Activated T-helper 2 cell treated with anti-CD3 and anti-CD28 coated beads, Interferon-gamma antibody, Interleukin-2, Interleukin-4, amounts not matched to agents 10 μg/mL and 5 μg/mL and 100 μg/mL, durations not matched to agents 14 hours and 24 hours and 36 hours (primary cell): Measurements from ENCODE around the gene CKB. TPM values are rescaled to one million over a fixed set of nuclear protein-coding genes. Genes with fewer than 3 reads are reported as not detected.

ENCODE experiments used
- DNase-seq: peaks from one replicate; pipeline ENCODE4 v3.0.0; 2021; ENCODE audit warnings: low spot score
- H3K27ac Mint-ChIP-seq: one replicate; pipeline ENCODE4 v1.8.0; 2021; ENCODE audit warnings: mixed read lengths
- H3K27me3 Mint-ChIP-seq: one replicate; pipeline ENCODE4 v1.8.0; 2021; ENCODE audit warnings: low read depth, mixed read lengths
- H3K36me3 Mint-ChIP-seq: one replicate; pipeline ENCODE4 v1.8.0; 2021; ENCODE audit warnings: low read depth, mixed read lengths
- H3K4me1 Mint-ChIP-seq: one replicate; pipeline ENCODE4 v1.8.0; 2021; ENCODE audit warnings: low read depth, mixed read lengths
- H3K4me3 Mint-ChIP-seq: one replicate; pipeline ENCODE4 v1.8.0; 2021; ENCODE audit warnings: low read depth, mild to moderate bottlenecking, moderate library complexity, mixed read lengths
- H3K9me3 Mint-ChIP-seq: one replicate; pipeline ENCODE4 v1.8.0; 2021; ENCODE audit warnings: mixed read lengths
- intact Hi-C: fragments of 100-400 bp; cut with micrococcal nuclease; formaldehyde crosslinking; loops from one replicate; pipeline ENCODE4 v1.15.1; 2023
- total RNA-seq: library from RNA; stranded (reverse); gene quantifications from 2 replicates; pipeline ENCODE4 v1.2.3, GENCODE V29; 2022

CKB gene
- total RNA-seq, 1 donor from 2014 or later, result 15.3 TPM

- no peak for DNase-seq
- H3K27ac Mint-ChIP-seq, result no peak overlapping the region
- intact Hi-C loops, result no loop called here
- no peaks in the 10 kb centered on the region for H3K4me1 Mint-ChIP-seq
- no peaks in the 10 kb centered on the region for H3K27me3 Mint-ChIP-seq
- H3K4me3 Mint-ChIP-seq, result no peak overlapping the region
- no peaks in the 10 kb centered on the region for H3K36me3 Mint-ChIP-seq
- no peaks in the 10 kb centered on the region for H3K9me3 Mint-ChIP-seq
Observed at GRCh38 chr14:103538291-103539055, 15.8 kb upstream of the CKB start.

- intact Hi-C loops, result no loop called here
- no peak overlapping the region for H3K4me3 Mint-ChIP-seq
- no peak for DNase-seq
- no peaks in the 10 kb centered on the region for H3K9me3 Mint-ChIP-seq
- H3K27ac Mint-ChIP-seq, result no peak overlapping the region
- H3K36me3 Mint-ChIP-seq, result no peaks in the 10 kb centered on the region
- H3K27me3 Mint-ChIP-seq, result no peaks in the 10 kb centered on the region
- H3K4me1 Mint-ChIP-seq, result no peaks in the 10 kb centered on the region
Observed at GRCh38 chr14:103537175-103537990, 14.8 kb upstream of the CKB start.

- Mint-ChIP-seq H3K4me3 (no peak overlapping the region), H3K27ac (no peak overlapping the region), H3K36me3 (no peaks in the 10 kb centered on the region), H3K27me3 (no peaks in the 10 kb centered on the region), H3K4me1 (no peaks in the 10 kb centered on the region), H3K9me3 (no peaks in the 10 kb centered on the region)
- intact Hi-C loops, result no loop called here
- DNase-seq, result no peak
Observed at GRCh38 chr14:103536693-103537092, 14.1 kb upstream of the CKB start.

GRCh38 chr14:103535891-103536565 lies 13.4 kb upstream of the CKB start:
- no peaks in the 10 kb centered on the region for H3K27me3 Mint-ChIP-seq
- H3K9me3 Mint-ChIP-seq, result no peaks in the 10 kb centered on the region
- H3K4me1 Mint-ChIP-seq, result peaks cover 2% of the 10 kb centered on the region
- no peak overlapping the region for H3K27ac Mint-ChIP-seq
- no peak overlapping the region for H3K4me3 Mint-ChIP-seq
- DNase-seq, result no peak
- no peaks in the 10 kb centered on the region for H3K36me3 Mint-ChIP-seq
- intact Hi-C loops, result no loop called here

- Mint-ChIP-seq H3K4me3 (no peak overlapping the region), H3K27me3 (no peaks in the 10 kb centered on the region), H3K4me1 (peaks cover 3% of the 10 kb centered on the region), H3K27ac (no peak overlapping the region), H3K36me3 (peaks cover 4% of the 10 kb centered on the region), H3K9me3 (no peaks in the 10 kb centered on the region)
- no peak for DNase-seq
- intact Hi-C loops, result no loop called here
Observed at GRCh38 chr14:103535081-103535890, 12.7 kb upstream of the CKB start.

GRCh38 chr14:103534576-103535061 lies 12.0 kb upstream of the CKB start:
- no peak for DNase-seq
- Mint-ChIP-seq H3K9me3 (no peaks in the 10 kb centered on the region), H3K36me3 (peaks cover 5% of the 10 kb centered on the region), H3K27me3 (no peaks in the 10 kb centered on the region), H3K27ac (no peak overlapping the region), H3K4me3 (no peak overlapping the region), H3K4me1 (peaks cover 6% of the 10 kb centered on the region)
- intact Hi-C loops, result no loop called here

GRCh38 chr14:103533999-103534575 lies 11.5 kb upstream of the CKB start:
- no peak overlapping the region for H3K27ac Mint-ChIP-seq
- no peaks in the 10 kb centered on the region for H3K9me3 Mint-ChIP-seq
- H3K27me3 Mint-ChIP-seq, result no peaks in the 10 kb centered on the region
- H3K4me1 Mint-ChIP-seq, result peaks cover 6% of the 10 kb centered on the region
- intact Hi-C loops, result no loop called here
- no peak overlapping the region for H3K4me3 Mint-ChIP-seq
- H3K36me3 Mint-ChIP-seq, result peaks cover 8% of the 10 kb centered on the region
- no peak for DNase-seq

GRCh38 chr14:103533137-103533998 lies 10.7 kb upstream of the CKB start:
- peaks cover 8% of the 10 kb centered on the region for H3K36me3 Mint-ChIP-seq
- intact Hi-C loops, result no loop called here
- H3K9me3 Mint-ChIP-seq, result no peaks in the 10 kb centered on the region
- DNase-seq, result no peak
- no peaks in the 10 kb centered on the region for H3K27me3 Mint-ChIP-seq
- no peak overlapping the region for H3K4me3 Mint-ChIP-seq
- H3K4me1 Mint-ChIP-seq, result peaks cover 6% of the 10 kb centered on the region
- H3K27ac Mint-ChIP-seq, result no peak overlapping the region

GRCh38 chr14:103532216-103533136 lies 9.8 kb upstream of the CKB start:
- peaks cover 8% of the 10 kb centered on the region for H3K4me1 Mint-ChIP-seq
- intact Hi-C loops, result no loop called here
- no peak overlapping the region for H3K4me3 Mint-ChIP-seq
- no peaks in the 10 kb centered on the region for H3K9me3 Mint-ChIP-seq
- peaks cover 8% of the 10 kb centered on the region for H3K36me3 Mint-ChIP-seq
- no peak overlapping the region for H3K27ac Mint-ChIP-seq
- no peak for DNase-seq
- no peaks in the 10 kb centered on the region for H3K27me3 Mint-ChIP-seq

- Mint-ChIP-seq H3K27me3 (no peaks in the 10 kb centered on the region), H3K4me3 (no peak overlapping the region), H3K27ac (no peak overlapping the region), H3K36me3 (peaks cover 8% of the 10 kb centered on the region), H3K4me1 (peaks cover 14% of the 10 kb centered on the region), H3K9me3 (no peaks in the 10 kb centered on the region)
- DNase-seq, result no peak
- intact Hi-C loops, result no loop called here
Observed at GRCh38 chr14:103531421-103532215, 9.0 kb upstream of the CKB start.
